Keratinocyte (primary cell): ENCODE measurements around the gene PRAMEF12.

Experiments used
- EZH2 ChIP-seq: IDR thresholded peaks from one replicate; pipeline ENCODE4 v1.6.1; 2012; ENCODE audit warnings: inconsistent platforms, mild to moderate bottlenecking, low read length, moderate library complexity
- TF ChIP-seq, protein P1 (sequence below), 3 experiments: IDR thresholded peaks in 1 of 3; conservative IDR thresholded peaks in 1 of 3; optimal IDR thresholded peaks in 1 of 3; 2 replicates in 2 of 3; 3 replicates in 1 of 3; pipeline versions ENCODE3 to v1.5.1; 2011; ENCODE audit warnings: low read length in 3 of 3, mild to moderate bottlenecking in 3 of 3, moderate library complexity in 2 of 3, control low read depth in 1 of 3, inconsistent platforms in 1 of 3; ENCODE audit not compliant: insufficient read depth in 2 of 3; ENCODE audit errors: extremely low read depth in 1 of 3

DNA sequence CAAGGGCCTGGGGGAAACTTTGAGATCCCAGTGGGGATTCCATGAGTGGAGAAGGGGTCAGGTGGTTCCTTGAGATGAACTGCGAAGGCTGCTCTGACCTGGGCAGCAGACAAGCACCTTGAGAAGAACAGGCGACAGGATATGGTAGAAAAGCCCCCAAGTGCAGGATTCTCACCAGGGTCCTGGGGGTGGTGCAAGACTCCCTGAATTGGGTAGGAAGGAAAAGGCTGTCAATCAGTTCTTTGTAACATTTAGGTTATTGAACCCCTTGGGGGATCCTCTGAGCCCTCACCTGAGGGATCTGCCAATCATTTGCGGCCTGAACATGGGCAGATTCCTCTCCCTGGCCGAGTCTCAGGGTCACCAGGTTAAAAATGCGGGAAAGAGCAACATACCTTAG is 2.4 kb upstream of the PRAMEF12 start:
- TF ChIP-seq, protein P1, sequence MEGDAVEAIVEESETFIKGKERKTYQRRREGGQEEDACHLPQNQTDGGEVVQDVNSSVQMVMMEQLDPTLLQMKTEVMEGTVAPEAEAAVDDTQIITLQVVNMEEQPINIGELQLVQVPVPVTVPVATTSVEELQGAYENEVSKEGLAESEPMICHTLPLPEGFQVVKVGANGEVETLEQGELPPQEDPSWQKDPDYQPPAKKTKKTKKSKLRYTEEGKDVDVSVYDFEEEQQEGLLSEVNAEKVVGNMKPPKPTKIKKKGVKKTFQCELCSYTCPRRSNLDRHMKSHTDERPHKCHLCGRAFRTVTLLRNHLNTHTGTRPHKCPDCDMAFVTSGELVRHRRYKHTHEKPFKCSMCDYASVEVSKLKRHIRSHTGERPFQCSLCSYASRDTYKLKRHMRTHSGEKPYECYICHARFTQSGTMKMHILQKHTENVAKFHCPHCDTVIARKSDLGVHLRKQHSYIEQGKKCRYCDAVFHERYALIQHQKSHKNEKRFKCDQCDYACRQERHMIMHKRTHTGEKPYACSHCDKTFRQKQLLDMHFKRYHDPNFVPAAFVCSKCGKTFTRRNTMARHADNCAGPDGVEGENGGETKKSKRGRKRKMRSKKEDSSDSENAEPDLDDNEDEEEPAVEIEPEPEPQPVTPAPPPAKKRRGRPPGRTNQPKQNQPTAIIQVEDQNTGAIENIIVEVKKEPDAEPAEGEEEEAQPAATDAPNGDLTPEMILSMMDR (optimal IDR thresholded peaks at IDR 0.05 in 1 of 3, IDR thresholded peaks at IDR 0.05 in 1 of 3, conservative IDR thresholded peaks at IDR 0.05 in 1 of 3; ENCODE audit: extremely low read depth in 1 of 3, insufficient read depth in 2 of 3, low read length in 3 of 3), result no peak
- TF ChIP-seq EZH2, result no peak
